DOHH2 (cell line): ENCODE data around the gene POLD4.

Experiments
- H3F3A ChIP-seq: fragments of 200-600 bp; sonication (generic), shearing (Covaris generic); 2 replicates; pipeline ENCODE4 v1.6.0; 2016; ENCODE audit warnings: antibody characterized with exemption, mild to moderate bottlenecking; ENCODE audit not compliant: control insufficient read depth, insufficient read depth
- H3K27ac ChIP-seq: fragments of 200-600 bp; sonication (generic); 2 replicates; pipeline ENCODE4 v1.5.1; 2014; ENCODE audit warnings: low read depth, mild to moderate bottlenecking, low read length, moderate library complexity
- H3K27me3 ChIP-seq: fragments of 200-600 bp; sonication (generic); 2 replicates; pipeline ENCODE4 v1.6.1; 2014; ENCODE audit warnings: mild to moderate bottlenecking, low read length, mixed read lengths; ENCODE audit not compliant: control insufficient read depth
- H3K36me3 ChIP-seq: fragments of 200-600 bp; sonication (generic); 2 replicates; pipeline ENCODE4 v1.6.1; 2014; ENCODE audit warnings: mild to moderate bottlenecking, low read length, moderate library complexity, mixed read lengths; ENCODE audit not compliant: control insufficient read depth
- H3K4me1 ChIP-seq: fragments of 200-600 bp; sonication (generic); 2 replicates; pipeline ENCODE4 v1.6.1; 2014; ENCODE audit warnings: mild to moderate bottlenecking, low read length, mixed read lengths; ENCODE audit not compliant: control insufficient read depth
- H3K4me2 ChIP-seq: fragments of 200-600 bp; sonication (generic); 2 replicates; pipeline ENCODE4 v1.6.0; 2014; ENCODE audit warnings: mild to moderate bottlenecking, low read length, moderate library complexity
- H3K4me3 ChIP-seq: fragments of 200-600 bp; sonication (generic); 2 replicates; pipeline ENCODE4 v1.5.1; 2014; ENCODE audit warnings: mild to moderate bottlenecking, low read length, mixed read lengths
- H3K79me2 ChIP-seq: fragments of 200-600 bp; sonication (generic); 2 replicates; pipeline ENCODE4 v1.6.1; 2014; ENCODE audit warnings: mild to moderate bottlenecking, low read length, mixed read lengths; ENCODE audit not compliant: control insufficient read depth
- H3K9me2 ChIP-seq: fragments of 200-600 bp; sonication (generic); replicated peaks from 2 replicates; pipeline ENCODE4 v1.6.1; 2014; ENCODE audit warnings: mild to moderate bottlenecking, low read length, mixed read lengths; ENCODE audit not compliant: control insufficient read depth
- H3K9me3 ChIP-seq: fragments of 200-600 bp; sonication (generic); 2 replicates; pipeline ENCODE4 v1.6.1; 2014; ENCODE audit warnings: antibody characterized with exemption, low read length, mixed read lengths; ENCODE audit not compliant: control insufficient read depth, insufficient read depth
- H4K20me1 ChIP-seq: fragments of 200-600 bp; sonication (generic); 2 replicates; pipeline ENCODE4 v1.6.0; 2014; ENCODE audit warnings: low read depth, mild to moderate bottlenecking, antibody characterized with exemption, low read length, moderate library complexity; ENCODE audit not compliant: control insufficient read depth, insufficient read depth
- EZH2phosphoT487 ChIP-seq: fragments of 200-600 bp; sonication (generic); IDR thresholded peaks from 2 replicates; pipeline ENCODE4 v1.6.1; 2017; ENCODE audit warnings: borderline replicate concordance, mild to moderate bottlenecking, antibody characterized with exemption, low read length, moderate library complexity, mixed read lengths
- TF ChIP-seq, protein P1 (sequence below): fragments of 200-600 bp; sonication (generic); IDR thresholded peaks from one replicate; pipeline ENCODE4 v1.5.1; 2014; ENCODE audit warnings: antibody characterized with exemption, mild to moderate bottlenecking, low read depth, low read length; ENCODE audit not compliant: poor library complexity, severe bottlenecking

Gene POLD4

DNA sequence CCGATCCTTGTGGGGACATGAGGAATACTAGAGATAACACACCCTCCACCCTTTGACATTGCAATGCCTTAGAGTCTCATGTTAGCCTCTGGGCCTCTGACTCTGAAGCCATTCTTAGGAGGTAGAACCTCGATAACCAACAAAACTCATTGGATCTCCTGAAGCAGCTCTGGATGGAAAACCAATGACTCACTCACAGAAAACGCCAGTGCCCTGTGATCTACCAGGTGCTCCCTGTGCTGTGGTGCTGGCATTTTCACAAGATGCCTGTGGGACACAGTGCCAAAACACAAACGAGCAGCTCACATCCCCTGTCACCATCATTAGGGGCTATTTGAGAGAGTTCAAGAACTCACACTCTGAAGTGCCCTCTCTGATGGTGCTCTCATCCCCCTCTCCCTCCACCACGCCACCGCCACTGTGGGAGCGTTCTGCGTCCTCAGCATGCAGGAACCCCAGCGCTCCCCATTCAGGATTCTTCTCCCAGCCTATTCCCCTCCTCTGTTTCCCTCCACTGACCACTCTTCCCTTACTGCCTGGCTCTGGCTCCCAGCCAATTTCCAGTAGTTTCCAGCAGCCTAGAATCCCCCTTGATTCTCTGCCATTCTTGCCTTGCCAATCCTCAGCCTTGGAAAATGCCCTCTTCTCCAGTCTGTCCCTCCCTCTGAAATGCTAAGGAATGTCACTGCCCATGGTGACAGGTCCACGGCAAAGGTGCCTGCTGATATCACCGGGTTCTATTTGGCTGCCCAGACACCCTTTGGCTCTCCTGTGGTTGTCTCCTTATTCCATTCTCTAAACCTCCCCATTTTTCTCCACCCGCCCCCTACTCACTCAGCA is 4.7 kb upstream of the POLD4 start:
- Histone ChIP-seq H3K36me3 (peaks cover 19% of the 10 kb centered on the region), H3K4me1 (peaks cover 66% of the 10 kb centered on the region), H3K27ac (0 out of 2 replicates have a peak overlapping the region, but pooled peaks have one; percentile 99), H3K4me2 (peak overlapping the region; percentile 92), H3K4me3 (no peak overlapping the region), H3K9me2 (no peaks in the 10 kb centered on the region), H3K79me2 (peaks cover 27% of the 10 kb centered on the region), H3F3A (peaks cover 17% of the 10 kb centered on the region), H4K20me1 (no peaks in the 10 kb centered on the region), H3K27me3 (no peaks in the 10 kb centered on the region), H3K9me3 (no peaks in the 10 kb centered on the region)
- TF ChIP-seq EZH2phosphoT487: no peak
- TF ChIP-seq, protein P1, sequence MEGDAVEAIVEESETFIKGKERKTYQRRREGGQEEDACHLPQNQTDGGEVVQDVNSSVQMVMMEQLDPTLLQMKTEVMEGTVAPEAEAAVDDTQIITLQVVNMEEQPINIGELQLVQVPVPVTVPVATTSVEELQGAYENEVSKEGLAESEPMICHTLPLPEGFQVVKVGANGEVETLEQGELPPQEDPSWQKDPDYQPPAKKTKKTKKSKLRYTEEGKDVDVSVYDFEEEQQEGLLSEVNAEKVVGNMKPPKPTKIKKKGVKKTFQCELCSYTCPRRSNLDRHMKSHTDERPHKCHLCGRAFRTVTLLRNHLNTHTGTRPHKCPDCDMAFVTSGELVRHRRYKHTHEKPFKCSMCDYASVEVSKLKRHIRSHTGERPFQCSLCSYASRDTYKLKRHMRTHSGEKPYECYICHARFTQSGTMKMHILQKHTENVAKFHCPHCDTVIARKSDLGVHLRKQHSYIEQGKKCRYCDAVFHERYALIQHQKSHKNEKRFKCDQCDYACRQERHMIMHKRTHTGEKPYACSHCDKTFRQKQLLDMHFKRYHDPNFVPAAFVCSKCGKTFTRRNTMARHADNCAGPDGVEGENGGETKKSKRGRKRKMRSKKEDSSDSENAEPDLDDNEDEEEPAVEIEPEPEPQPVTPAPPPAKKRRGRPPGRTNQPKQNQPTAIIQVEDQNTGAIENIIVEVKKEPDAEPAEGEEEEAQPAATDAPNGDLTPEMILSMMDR: no peak

DNA sequence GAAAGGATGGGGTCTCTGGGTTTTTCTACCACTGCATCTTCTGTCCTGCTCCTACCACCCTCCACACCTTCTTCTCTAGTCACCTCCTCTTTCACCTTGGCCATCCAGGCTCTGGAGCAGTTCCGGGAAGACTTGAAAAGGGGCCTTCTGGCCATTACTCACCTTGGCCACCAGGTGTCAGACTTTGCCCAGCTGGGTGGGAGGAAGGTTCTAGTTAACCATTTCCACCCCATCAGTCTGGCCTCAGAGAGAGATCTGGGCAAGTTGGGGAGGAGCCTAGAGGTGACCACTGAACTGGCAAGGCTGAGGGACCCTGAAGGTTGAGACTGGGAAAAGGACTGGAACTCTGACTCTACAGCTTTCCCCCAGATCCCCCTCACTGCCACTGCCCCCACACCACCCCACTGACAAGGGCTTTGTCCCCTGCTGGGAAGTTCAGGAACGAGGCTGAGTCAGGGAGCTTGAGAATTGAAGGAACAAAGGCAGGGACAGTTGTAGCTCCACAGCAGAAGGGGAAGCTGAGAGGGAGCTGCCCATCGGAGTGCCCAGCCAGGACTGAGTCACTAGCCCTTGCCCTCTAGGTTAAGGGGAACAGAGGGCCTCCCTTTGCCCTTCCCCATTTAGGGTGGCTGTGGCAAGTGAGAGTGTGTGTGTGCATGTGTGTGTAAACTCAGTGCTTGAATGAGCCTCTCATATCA is 3.7 kb upstream of the POLD4 start:
- Histone ChIP-seq H3K36me3 (peaks cover 21% of the 10 kb centered on the region), H4K20me1 (no peaks in the 10 kb centered on the region), H3F3A (peaks cover 17% of the 10 kb centered on the region), H3K27ac (peak overlapping the region; percentile 99), H3K4me1 (peaks cover 59% of the 10 kb centered on the region), H3K4me2 (peak overlapping the region; percentile 92), H3K4me3 (peak overlapping the region; percentile 82), H3K27me3 (no peaks in the 10 kb centered on the region), H3K9me2 (no peaks in the 10 kb centered on the region), H3K9me3 (no peaks in the 10 kb centered on the region), H3K79me2 (peaks cover 35% of the 10 kb centered on the region)
- no peak for TF ChIP-seq EZH2phosphoT487
- TF ChIP-seq, protein P1: peak; percentile 98

DNA sequence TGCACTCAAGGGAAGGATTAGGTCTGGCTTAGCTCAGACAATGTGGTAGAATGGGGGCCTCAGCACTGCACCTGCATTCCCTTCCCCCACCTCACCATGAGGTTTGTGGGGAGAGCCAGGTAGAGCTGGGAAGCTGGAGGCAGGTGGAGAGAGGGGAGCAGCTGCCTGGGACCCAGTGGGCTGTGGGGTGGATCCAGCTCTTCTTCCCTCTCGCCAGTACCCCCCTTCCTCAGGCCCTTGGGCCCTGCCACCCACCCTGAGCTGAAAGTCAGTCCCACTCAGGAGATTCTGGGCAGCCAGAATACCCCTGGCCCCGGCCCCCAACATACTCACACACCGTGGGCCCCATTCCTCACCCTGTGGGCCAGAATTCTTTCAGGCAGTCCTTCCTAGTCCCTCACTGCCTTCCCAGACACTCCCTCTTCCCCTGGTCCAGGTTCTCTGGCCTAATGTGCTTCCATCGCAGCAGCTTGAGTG is 3.1 kb upstream of the POLD4 start:
- Histone ChIP-seq H3K4me2 (peak overlapping the region; percentile 92), H3F3A (peaks cover 17% of the 10 kb centered on the region), H3K4me3 (peak overlapping the region; percentile 82), H3K9me2 (no peaks in the 10 kb centered on the region), H3K36me3 (peaks cover 25% of the 10 kb centered on the region), H3K79me2 (peaks cover 41% of the 10 kb centered on the region), H3K27ac (peak overlapping the region; percentile 99), H3K27me3 (no peaks in the 10 kb centered on the region), H3K9me3 (no peaks in the 10 kb centered on the region), H4K20me1 (no peaks in the 10 kb centered on the region), H3K4me1 (peaks cover 57% of the 10 kb centered on the region)
- no peak for TF ChIP-seq EZH2phosphoT487
- TF ChIP-seq, protein P1: no peak
